Measurements from ENCODE around the gene RSRC1.

RSRC1 gene

DNA sequence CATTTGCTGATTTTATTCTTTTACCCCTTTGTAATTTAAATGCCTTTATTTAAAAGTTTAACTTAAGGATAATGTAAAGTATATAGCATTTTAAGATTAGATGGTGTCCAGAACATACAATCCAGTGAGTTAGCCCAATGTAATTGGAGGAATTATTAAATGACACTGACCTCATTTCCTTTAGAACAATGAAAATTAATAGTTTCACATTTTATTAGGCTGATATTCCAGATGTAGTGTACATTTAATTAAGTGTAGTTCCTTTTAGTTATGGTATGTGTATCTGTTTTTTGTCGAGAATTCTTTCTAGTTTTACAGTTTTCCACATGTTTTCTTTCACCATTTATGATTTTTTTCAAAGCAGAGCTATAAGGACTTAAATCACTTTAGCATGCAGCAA is 75.8 kb downstream of the RSRC1 start:
- Histone ChIP-seq H3K9ac (ENCODE audit: low read depth, low read length) (no peak overlapping the region), H3K36me3 (ENCODE audit: insufficient read depth, low read length) (no peaks in the 10 kb centered on the region)
- no peak for ATAC-seq (ENCODE audit: insufficient read depth, low read depth)

DNA sequence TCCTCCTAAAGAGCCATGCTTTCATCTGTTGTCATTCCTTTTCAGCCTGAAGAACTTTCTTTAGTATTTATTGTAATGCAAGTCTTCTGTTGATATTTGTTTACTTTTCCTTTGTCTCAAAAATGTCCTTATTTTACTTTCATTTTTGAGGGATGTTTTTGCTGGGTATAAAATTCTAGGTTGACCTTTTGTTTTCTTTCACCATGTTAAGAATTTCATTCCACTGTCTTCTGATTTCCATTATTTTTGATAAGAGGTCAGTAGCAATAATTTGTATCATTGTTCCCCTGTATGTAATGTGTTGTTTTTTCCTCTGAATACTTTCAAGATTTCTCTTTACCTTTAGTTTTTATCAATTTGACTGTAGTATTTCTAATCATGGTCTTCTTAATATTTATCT is 91.1 kb downstream of the RSRC1 start:
- ATAC-seq (ENCODE audit: insufficient read depth, low read depth) (no peak), DNase-seq (no peak)
- peaks cover 15% of the 10 kb centered on the region for H3K36me3 ChIP-seq (ENCODE audit: insufficient read depth, low read length)
- no peaks in the 10 kb centered on the region for H3K27me3 ChIP-seq (ENCODE audit: insufficient read depth, low read length, poor library complexity)
- no peaks in the 10 kb centered on the region for H4K20me1 ChIP-seq (ENCODE audit: insufficient read depth, low read length)
- H3K4me2 ChIP-seq (ENCODE audit: insufficient read depth, low read length): no peak overlapping the region
- no peak overlapping the region for H3K27ac ChIP-seq (ENCODE audit: low read length)
- H3K9ac ChIP-seq (ENCODE audit: low read depth, low read length): no peak overlapping the region
- no peak overlapping the region for H2AFZ ChIP-seq (ENCODE audit: low read depth, low read length)
- H3K79me2 ChIP-seq (ENCODE audit: insufficient read depth, low read length): peaks cover 26% of the 10 kb centered on the region; the same call in 1 of the 2 replicates
- H3K4me3 ChIP-seq (ENCODE audit: low read depth in 1 of 2, low read length in 2 of 2): no peak overlapping the region
- TF ChIP-seq, protein P1, sequence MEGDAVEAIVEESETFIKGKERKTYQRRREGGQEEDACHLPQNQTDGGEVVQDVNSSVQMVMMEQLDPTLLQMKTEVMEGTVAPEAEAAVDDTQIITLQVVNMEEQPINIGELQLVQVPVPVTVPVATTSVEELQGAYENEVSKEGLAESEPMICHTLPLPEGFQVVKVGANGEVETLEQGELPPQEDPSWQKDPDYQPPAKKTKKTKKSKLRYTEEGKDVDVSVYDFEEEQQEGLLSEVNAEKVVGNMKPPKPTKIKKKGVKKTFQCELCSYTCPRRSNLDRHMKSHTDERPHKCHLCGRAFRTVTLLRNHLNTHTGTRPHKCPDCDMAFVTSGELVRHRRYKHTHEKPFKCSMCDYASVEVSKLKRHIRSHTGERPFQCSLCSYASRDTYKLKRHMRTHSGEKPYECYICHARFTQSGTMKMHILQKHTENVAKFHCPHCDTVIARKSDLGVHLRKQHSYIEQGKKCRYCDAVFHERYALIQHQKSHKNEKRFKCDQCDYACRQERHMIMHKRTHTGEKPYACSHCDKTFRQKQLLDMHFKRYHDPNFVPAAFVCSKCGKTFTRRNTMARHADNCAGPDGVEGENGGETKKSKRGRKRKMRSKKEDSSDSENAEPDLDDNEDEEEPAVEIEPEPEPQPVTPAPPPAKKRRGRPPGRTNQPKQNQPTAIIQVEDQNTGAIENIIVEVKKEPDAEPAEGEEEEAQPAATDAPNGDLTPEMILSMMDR (IDR thresholded peaks at IDR 0.05; ENCODE audit: borderline replicate concordance, extremely low read depth, low read length, poor library complexity, severe bottlenecking): no peak
- no peak for TF ChIP-seq EZH2 (IDR thresholded peaks at IDR 0.05; ENCODE audit: borderline replicate concordance, low read depth, low read length, severe bottlenecking)
- H3K9me3 ChIP-seq (ENCODE audit: insufficient read depth, low read length, severe bottlenecking): peaks cover 27% of the 10 kb centered on the region
- no peaks in the 10 kb centered on the region for H3K4me1 ChIP-seq (ENCODE audit: insufficient read depth, low read length)

More for the DNA sequence above, 75.8 kb downstream of the RSRC1 start:
- Histone ChIP-seq H3K79me2 (ENCODE audit: insufficient read depth, low read length) (peaks cover 22% of the 10 kb centered on the region; the same call in 1 of the 2 replicates), H3K27ac (ENCODE audit: low read length) (no peak overlapping the region), H3K4me2 (ENCODE audit: insufficient read depth, low read length) (no peak overlapping the region), H3K4me1 (ENCODE audit: insufficient read depth, low read length) (no peaks in the 10 kb centered on the region), H3K27me3 (ENCODE audit: insufficient read depth, low read length, poor library complexity) (no peaks in the 10 kb centered on the region), H2AFZ (ENCODE audit: low read depth, low read length) (no peak overlapping the region), H4K20me1 (ENCODE audit: insufficient read depth, low read length) (no peaks in the 10 kb centered on the region), H3K4me3 (ENCODE audit: low read depth in 1 of 2, low read length in 2 of 2) (no peak overlapping the region), H3K9me3 (ENCODE audit: insufficient read depth, low read length, severe bottlenecking) (no peaks in the 10 kb centered on the region)
- TF ChIP-seq EZH2 (IDR thresholded peaks at IDR 0.05; ENCODE audit: borderline replicate concordance, low read depth, low read length, severe bottlenecking): no peak
- TF ChIP-seq, protein P1 (IDR thresholded peaks at IDR 0.05; ENCODE audit: borderline replicate concordance, extremely low read depth, low read length, poor library complexity, severe bottlenecking): no peak
- DNase-seq: no peak

DNA sequence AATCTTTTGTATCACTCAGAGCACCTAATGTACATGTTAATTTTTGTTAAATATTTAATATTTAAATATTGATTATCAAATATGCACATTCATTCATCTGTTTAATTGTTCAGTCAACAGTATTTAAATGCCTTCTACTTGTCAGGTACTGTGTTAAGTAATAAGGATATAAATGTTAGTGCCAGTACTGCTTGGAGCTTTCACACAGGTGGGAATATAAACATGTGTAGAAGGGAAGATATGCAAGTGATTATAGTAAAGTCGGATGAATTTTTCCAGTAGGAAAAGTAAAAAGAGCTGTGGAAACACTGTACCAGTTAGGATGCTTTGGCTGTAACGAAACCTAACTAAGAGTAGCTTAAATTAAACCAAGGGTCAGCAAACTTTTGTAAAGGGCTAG is 95.4 kb downstream of the RSRC1 start:
- no peaks in the 10 kb centered on the region for H3K4me1 ChIP-seq (ENCODE audit: insufficient read depth, low read length)
- H3K4me3 ChIP-seq (ENCODE audit: low read depth in 1 of 2, low read length in 2 of 2): no peak overlapping the region
- peaks cover 22% of the 10 kb centered on the region; the same call in 1 of the 2 replicates for H3K36me3 ChIP-seq (ENCODE audit: insufficient read depth, low read length)
- no peak overlapping the region for H2AFZ ChIP-seq (ENCODE audit: low read depth, low read length)
- no peak for ATAC-seq (ENCODE audit: insufficient read depth, low read depth)
- peaks cover 11% of the 10 kb centered on the region for H3K9me3 ChIP-seq (ENCODE audit: insufficient read depth, low read length, severe bottlenecking)
- H3K9ac ChIP-seq (ENCODE audit: low read depth, low read length): no peak overlapping the region
- H3K79me2 ChIP-seq (ENCODE audit: insufficient read depth, low read length): peaks cover 15% of the 10 kb centered on the region; the same call in 1 of the 2 replicates
- no peak overlapping the region for H3K4me2 ChIP-seq (ENCODE audit: insufficient read depth, low read length)
- DNase-seq: no peak
- no peak overlapping the region for H3K27ac ChIP-seq (ENCODE audit: low read length)
- TF ChIP-seq, protein P1 (IDR thresholded peaks at IDR 0.05; ENCODE audit: borderline replicate concordance, extremely low read depth, low read length, poor library complexity, severe bottlenecking): no peak
- TF ChIP-seq EZH2 (IDR thresholded peaks at IDR 0.05; ENCODE audit: borderline replicate concordance, low read depth, low read length, severe bottlenecking): no peak
- H4K20me1 ChIP-seq (ENCODE audit: insufficient read depth, low read length): no peaks in the 10 kb centered on the region
- H3K27me3 ChIP-seq (ENCODE audit: insufficient read depth, low read length, poor library complexity): no peaks in the 10 kb centered on the region
